ENCODE measurements around the gene REPS2. TPM values are rescaled to one million over a fixed set of nuclear protein-coding genes. Genes with fewer than 3 reads are reported as not detected.

Gene REPS2
- total RNA-seq: 10 to 100 TPM; 18.2 to 68.4 (median 20.2) TPM

DNA sequence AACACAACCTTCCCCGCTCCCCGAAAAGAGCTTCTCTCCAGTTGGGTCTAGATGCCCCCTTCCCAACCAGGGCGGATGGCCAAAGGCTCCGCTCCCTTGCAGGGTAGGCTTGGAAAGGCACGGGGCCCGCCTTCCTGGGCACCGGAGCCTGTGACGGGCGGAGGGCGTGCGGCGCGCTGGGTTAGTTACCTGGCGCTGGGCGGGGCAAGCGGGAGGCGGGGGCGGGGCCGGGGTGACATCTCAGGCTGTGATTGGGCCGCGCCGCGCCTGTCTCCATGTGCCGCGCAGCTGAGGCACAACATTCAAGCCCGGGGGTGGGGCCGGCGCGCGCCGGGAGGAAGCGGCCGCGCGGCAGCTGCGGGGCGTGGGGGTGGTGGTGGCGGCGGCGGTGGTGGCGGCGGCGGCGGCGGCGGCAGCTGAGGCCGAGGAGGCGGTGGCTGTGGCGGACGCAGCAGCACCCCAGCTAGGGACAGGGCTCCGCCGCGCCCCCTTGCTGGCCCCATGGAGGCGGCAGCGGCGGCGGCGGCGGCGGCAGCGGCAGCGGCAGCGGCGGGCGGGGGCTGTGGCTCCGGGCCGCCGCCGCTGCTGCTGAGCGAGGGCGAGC is at the start of gene REPS2:
REPS2 (plus strand) TSS at position 298 of the 604 bp plus-strand sequence; CDS start at position 502, 204 bp downstream.
- peak within 1 kb of the TSS; percentile 45 to 61 for H3K4me3 ChIP-seq
- H3K9me3 ChIP-seq: no peaks in the 10 kb centered on the region
- DNase-seq: peak; percentile 74 to 80
- peak within 1 kb of the TSS; percentile 45 to 47 for H3K27ac ChIP-seq
- H3K27me3 ChIP-seq: no peaks in the 10 kb centered on the region
- TF ChIP-seq POLR2A (IDR thresholded peaks at IDR 0.05): peak in 1 of 2 donors; percentile 44
- TF ChIP-seq, protein P1, sequence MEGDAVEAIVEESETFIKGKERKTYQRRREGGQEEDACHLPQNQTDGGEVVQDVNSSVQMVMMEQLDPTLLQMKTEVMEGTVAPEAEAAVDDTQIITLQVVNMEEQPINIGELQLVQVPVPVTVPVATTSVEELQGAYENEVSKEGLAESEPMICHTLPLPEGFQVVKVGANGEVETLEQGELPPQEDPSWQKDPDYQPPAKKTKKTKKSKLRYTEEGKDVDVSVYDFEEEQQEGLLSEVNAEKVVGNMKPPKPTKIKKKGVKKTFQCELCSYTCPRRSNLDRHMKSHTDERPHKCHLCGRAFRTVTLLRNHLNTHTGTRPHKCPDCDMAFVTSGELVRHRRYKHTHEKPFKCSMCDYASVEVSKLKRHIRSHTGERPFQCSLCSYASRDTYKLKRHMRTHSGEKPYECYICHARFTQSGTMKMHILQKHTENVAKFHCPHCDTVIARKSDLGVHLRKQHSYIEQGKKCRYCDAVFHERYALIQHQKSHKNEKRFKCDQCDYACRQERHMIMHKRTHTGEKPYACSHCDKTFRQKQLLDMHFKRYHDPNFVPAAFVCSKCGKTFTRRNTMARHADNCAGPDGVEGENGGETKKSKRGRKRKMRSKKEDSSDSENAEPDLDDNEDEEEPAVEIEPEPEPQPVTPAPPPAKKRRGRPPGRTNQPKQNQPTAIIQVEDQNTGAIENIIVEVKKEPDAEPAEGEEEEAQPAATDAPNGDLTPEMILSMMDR (IDR thresholded peaks at IDR 0.05): no peak
- no peaks in the 10 kb centered on the region for H3K36me3 ChIP-seq
- H3K4me1 ChIP-seq: no peaks in the 10 kb centered on the region
- intact Hi-C loops (cut with DNase I; ENCODE audit: low total_unique reads): no loop called here

DNA sequence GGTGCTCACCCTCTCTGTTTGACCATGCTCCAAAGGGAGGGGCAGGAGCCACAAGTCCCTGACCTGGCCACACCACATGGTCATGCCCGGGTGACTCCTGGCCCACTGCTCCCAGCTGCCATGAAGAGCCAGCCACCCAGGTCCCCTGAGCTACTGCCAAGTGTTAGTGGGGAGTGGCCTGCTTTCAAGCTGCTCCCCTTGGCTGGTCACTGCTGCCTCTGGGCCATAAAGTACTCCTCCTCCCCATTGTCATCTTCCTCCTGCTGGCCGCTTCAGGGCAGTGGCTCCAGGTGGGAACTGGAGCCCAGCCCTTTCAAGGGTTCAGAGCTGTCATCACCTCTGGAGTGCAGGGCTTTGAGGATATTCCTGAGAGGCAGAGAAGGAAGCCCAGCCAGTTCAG is 49.0 kb upstream of the REPS2 start:
- intact Hi-C loops (cut with DNase I; ENCODE audit: low total_unique reads): no loop called here
- no peak for DNase-seq
- Histone ChIP-seq H3K9me3 (no peaks in the 10 kb centered on the region), H3K4me1 (no peaks in the 10 kb centered on the region), H3K27ac (no peak overlapping the region), H3K27me3 (no peaks in the 10 kb centered on the region), H3K36me3 (no peaks in the 10 kb centered on the region), H3K4me3 (no peak overlapping the region)
- no peak for TF ChIP-seq POLR2A (IDR thresholded peaks at IDR 0.05)
- TF ChIP-seq, protein P1 (IDR thresholded peaks at IDR 0.05): no peak

DNA sequence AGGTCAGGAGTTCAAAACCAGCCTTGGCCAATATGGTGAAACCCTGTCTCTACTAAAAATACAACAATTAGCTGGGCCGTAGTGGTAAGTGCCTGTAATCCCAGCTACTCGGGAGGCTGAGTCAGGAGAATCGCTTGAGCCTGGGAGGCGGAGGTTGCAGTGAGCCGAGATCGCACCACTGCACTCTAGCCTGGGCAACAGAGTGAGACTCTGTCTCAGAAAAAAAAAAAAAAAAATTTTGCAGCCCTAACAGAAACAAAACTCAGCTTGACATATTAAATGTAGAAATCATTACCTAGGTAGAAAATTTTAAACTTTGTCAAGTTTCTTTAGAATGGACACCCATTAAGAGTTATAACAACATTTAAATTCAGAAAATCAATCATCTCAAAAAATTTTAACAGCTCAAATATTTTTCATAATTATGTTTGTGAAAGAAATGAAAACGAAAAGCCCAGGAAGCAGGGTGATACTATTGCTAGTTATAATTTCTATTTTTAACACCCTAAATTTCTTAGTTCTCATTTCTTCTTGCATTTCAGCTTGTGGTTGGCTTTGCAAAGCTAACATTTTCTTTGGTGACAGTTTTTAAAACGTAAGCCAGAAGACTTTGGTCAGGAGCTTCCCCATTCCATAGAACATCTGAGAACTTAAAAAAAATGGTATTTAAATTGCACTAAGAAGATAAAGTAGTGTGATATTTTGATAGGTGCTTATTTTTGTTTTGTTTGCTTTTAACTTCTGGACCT is 43.0 kb upstream of the REPS2 start:
- intact Hi-C loops (cut with DNase I; ENCODE audit: low total_unique reads): no loop called here
- no peaks in the 10 kb centered on the region for H3K36me3 ChIP-seq
- H3K4me3 ChIP-seq: no peak overlapping the region

DNA sequence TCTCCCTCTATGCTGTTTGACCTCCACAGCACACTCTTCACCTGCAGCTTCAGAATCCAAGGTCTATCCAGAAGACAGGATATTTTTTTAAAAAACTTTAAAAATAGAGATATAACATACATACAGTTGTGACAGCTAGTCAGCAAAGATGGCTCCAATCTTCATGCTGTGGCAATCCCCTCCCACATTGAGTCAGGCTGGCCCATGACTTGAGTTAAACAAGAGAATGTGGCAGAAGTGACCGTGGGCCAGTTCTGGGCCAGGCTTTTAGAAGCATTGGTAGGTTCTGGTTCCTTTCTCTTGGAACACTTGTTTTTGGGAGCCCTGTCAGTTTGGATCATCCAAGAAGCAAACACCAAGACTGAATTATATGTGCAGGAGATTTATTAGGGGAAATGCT is 36.1 kb upstream of the REPS2 start:
- no peak for DNase-seq
- Histone ChIP-seq H3K27me3 (no peaks in the 10 kb centered on the region), H3K9me3 (no peaks in the 10 kb centered on the region), H3K27ac (no peak overlapping the region), H3K4me3 (no peak overlapping the region), H3K36me3 (no peaks in the 10 kb centered on the region), H3K4me1 (no peaks in the 10 kb centered on the region)
- TF ChIP-seq POLR2A (IDR thresholded peaks at IDR 0.05): no peak
- TF ChIP-seq, protein P1 (IDR thresholded peaks at IDR 0.05): no peak
- intact Hi-C loops (cut with DNase I; ENCODE audit: low total_unique reads): no loop called here

More for the DNA sequence above, 43.0 kb upstream of the REPS2 start:
- H3K27ac ChIP-seq: no peak overlapping the region
- H3K9me3 ChIP-seq: no peaks in the 10 kb centered on the region
- H3K4me1 ChIP-seq: no peaks in the 10 kb centered on the region
- DNase-seq: no peak
- TF ChIP-seq, protein P1 (IDR thresholded peaks at IDR 0.05): no peak
- TF ChIP-seq POLR2A (IDR thresholded peaks at IDR 0.05): no peak
- H3K27me3 ChIP-seq: no peaks in the 10 kb centered on the region

DNA sequence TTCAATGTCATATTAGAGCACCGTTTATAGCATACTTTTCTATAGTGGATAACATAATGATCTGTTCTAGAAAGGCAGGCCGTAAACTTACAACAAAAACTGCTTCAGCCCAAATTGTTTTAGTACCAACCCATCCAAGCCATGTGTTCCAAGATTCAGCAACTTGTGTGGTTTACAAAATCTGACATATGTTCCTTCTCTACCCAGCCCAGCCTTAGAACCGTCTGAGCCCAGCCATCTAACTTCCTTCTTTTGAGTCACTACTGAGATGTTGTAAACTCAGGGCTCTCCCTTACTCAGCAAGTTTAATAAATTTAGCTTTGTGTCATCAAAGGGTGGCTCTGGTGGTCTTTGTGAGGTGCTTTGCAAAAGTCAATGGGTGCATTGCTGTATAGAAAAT is 32.4 kb upstream of the REPS2 start:
- intact Hi-C loops (cut with DNase I; ENCODE audit: low total_unique reads): no loop called here
- no peak for TF ChIP-seq POLR2A (IDR thresholded peaks at IDR 0.05)
- TF ChIP-seq, protein P1 (IDR thresholded peaks at IDR 0.05): no peak
- Histone ChIP-seq H3K4me3 (no peak overlapping the region), H3K36me3 (no peaks in the 10 kb centered on the region), H3K27me3 (no peaks in the 10 kb centered on the region), H3K27ac (no peak overlapping the region), H3K9me3 (no peaks in the 10 kb centered on the region), H3K4me1 (no peaks in the 10 kb centered on the region)
- DNase-seq: no peak
